T47D (cell line): Measurements from ENCODE around the gene CAAP1.

Experiments used
- DNase-seq, 2 experiments: peaks; one replicate each; pipeline versions ENCODE4 v3.0.0 to v3.0.0-alpha.2; 2011 to 2012; ENCODE audit warnings: low read depth in 1 of 2, low spot score in 1 of 2
- JUND ChIP-seq: IDR thresholded peaks from 2 replicates; pipeline ENCODE4 v1.6.1; 2012; ENCODE audit warnings: low read depth
- in situ Hi-C: cut with HindIII; loops from 2 replicates; pipeline ENCODE4 v1.10.0; 2016; ENCODE audit warnings: low sequenced_read_pairs, low pct_unique_long_range_greater_than_20kb

The CAAP1 gene

GRCh38 chr9:26811106-26811505, 81.5 kb downstream of the CAAP1 start:
- in situ Hi-C loops: no loop called here
- DNase-seq: no peak
- TF ChIP-seq JUND: no peak

GRCh38 chr9:26809795-26810194, 82.8 kb downstream of the CAAP1 start:
- TF ChIP-seq JUND: no peak
- DNase-seq: no peak
- in situ Hi-C loops: no loop called here

GRCh38 chr9:26807161-26807560, 85.4 kb downstream of the CAAP1 start:
- no peak for TF ChIP-seq JUND
- in situ Hi-C loops: no loop called here
- no peak for DNase-seq

GRCh38 chr9:26802921-26803320, 89.7 kb downstream of the CAAP1 start:
- in situ Hi-C loops: no loop called here
- no peak for DNase-seq
- no peak for TF ChIP-seq JUND

- in situ Hi-C loops: no loop called here
- TF ChIP-seq JUND: no peak
- no peak for DNase-seq
Observed at GRCh38 chr9:26801772-26802171, 90.8 kb downstream of the CAAP1 start.

- TF ChIP-seq JUND: no peak
- DNase-seq: no peak
- in situ Hi-C loops: no loop called here
Observed at GRCh38 chr9:26800322-26800721, 92.3 kb downstream of the CAAP1 start.

GRCh38 chr9:26791274-26791673, 101.3 kb downstream of the CAAP1 start:
- no peak for DNase-seq
- in situ Hi-C loops: no loop called here
- no peak for TF ChIP-seq JUND
